ENCODE data around the gene GYPC.

GYPC gene

GRCh38 chr2:126729896-126730295 lies 73.9 kb downstream of the GYPC start:
- in situ Hi-C loops (cut with MboI; ENCODE audit: low sequenced_read_pairs): no loop called here

- in situ Hi-C loops (cut with MboI; ENCODE audit: low sequenced_read_pairs): no loop called here
These were observed 74.7 kb downstream of the GYPC start for GRCh38 chr2:126730655-126731054.

- in situ Hi-C loops (cut with MboI; ENCODE audit: low sequenced_read_pairs): no loop called here
These were observed 75.4 kb downstream of the GYPC start for GRCh38 chr2:126731353-126731752.

- in situ Hi-C loops (cut with MboI; ENCODE audit: low sequenced_read_pairs): no loop called here
These were observed 76.8 kb downstream of the GYPC start for GRCh38 chr2:126732682-126733245.

GRCh38 chr2:126733795-126734194 lies 77.8 kb downstream of the GYPC start:
- in situ Hi-C loops (cut with MboI; ENCODE audit: low sequenced_read_pairs): no loop called here

- in situ Hi-C loops (cut with MboI; ENCODE audit: low sequenced_read_pairs): no loop called here
These were observed 80.3 kb downstream of the GYPC start for GRCh38 chr2:126736133-126736874.

- in situ Hi-C loops (cut with MboI; ENCODE audit: low sequenced_read_pairs): no loop called here
These were observed 83.2 kb downstream of the GYPC start for GRCh38 chr2:126739141-126739540.

GRCh38 chr2:126744640-126745039 lies 88.7 kb downstream of the GYPC start:
- in situ Hi-C loops (cut with MboI; ENCODE audit: low sequenced_read_pairs): no loop called here

All from HL-60/S4 (cell line).